H9 (cell line): Measurements from ENCODE around the gene MTHFD1L. TPM values are rescaled to one million over a fixed set of nuclear protein-coding genes. Genes with fewer than 3 reads are reported as not detected.

ENCODE experiments used
- DNase-seq: peaks from one replicate; pipeline ENCODE4 v3.0.0-alpha.2; 2017
- H2AFZ ChIP-seq: one replicate; pipeline ENCODE4 v1.6.1; 2013; ENCODE audit warnings: mild to moderate bottlenecking, low read length, control low read depth, moderate library complexity
- H2AK5ac ChIP-seq: 2 replicates; pipeline ENCODE4 v1.6.1; 2013; ENCODE audit warnings: low read length, control low read depth, mixed read lengths; ENCODE audit not compliant: insufficient read length
- H2BK120ac ChIP-seq: one replicate; pipeline ENCODE4 v1.6.1; 2013; ENCODE audit warnings: low read depth, mild to moderate bottlenecking, low read length, control low read depth, inconsistent platforms; ENCODE audit not compliant: poor library complexity, severe bottlenecking
- H2BK12ac ChIP-seq: 2 replicates; pipeline ENCODE4 v1.6.1; 2013; ENCODE audit warnings: low read length, control low read depth, mixed read lengths, low read depth; ENCODE audit not compliant: insufficient read length
- H2BK15ac ChIP-seq: 2 replicates; pipeline ENCODE4 v1.6.1; 2013; ENCODE audit warnings: low read depth, low read length, control low read depth
- H2BK20ac ChIP-seq: one replicate; pipeline ENCODE4 v1.6.1; 2013; ENCODE audit warnings: low read depth, mild to moderate bottlenecking, low read length, control low read depth, inconsistent platforms; ENCODE audit not compliant: poor library complexity, severe bottlenecking
- H2BK5ac ChIP-seq: 2 replicates; pipeline ENCODE4 v1.6.1; 2013; ENCODE audit warnings: low read length, control low read depth, mixed read lengths; ENCODE audit not compliant: insufficient read length
- H3K14ac ChIP-seq: 2 replicates; pipeline ENCODE4 v1.6.1; 2013; ENCODE audit warnings: low read length, control low read depth; ENCODE audit not compliant: insufficient read depth
- H3K18ac ChIP-seq: 2 replicates; pipeline ENCODE4 v1.6.1; 2013; ENCODE audit warnings: low read depth, mild to moderate bottlenecking, mixed read lengths, low read length, control low read depth; ENCODE audit not compliant: insufficient read length
- H3K23ac ChIP-seq: 2 replicates; pipeline ENCODE4 v1.6.1; 2013; ENCODE audit warnings: low read length, control low read depth, mixed read lengths, low read depth; ENCODE audit not compliant: insufficient read length
- H3K23me2 ChIP-seq: 2 replicates; pipeline ENCODE4 v1.6.1; 2013; ENCODE audit warnings: low read depth, mild to moderate bottlenecking, mixed read lengths, low read length, control low read depth; ENCODE audit not compliant: insufficient read length, poor library complexity, severe bottlenecking
- H3K27ac ChIP-seq: 2 replicates; pipeline ENCODE4 v1.5.1; 2013; ENCODE audit warnings: low read length, control low read depth, mixed read lengths, low read depth; ENCODE audit not compliant: insufficient read length
- H3K27me3 ChIP-seq: 2 replicates; pipeline ENCODE4 v1.6.1; 2013; ENCODE audit warnings: low read length, control low read depth, inconsistent platforms; ENCODE audit not compliant: insufficient read depth
- H3K4ac ChIP-seq: 2 replicates; pipeline ENCODE4 v1.6.1; 2013; ENCODE audit warnings: low read depth, mild to moderate bottlenecking, control low read depth, inconsistent platforms, low read length, moderate library complexity
- H3K4me1 ChIP-seq: 2 replicates; pipeline ENCODE4 v1.6.1; 2013; ENCODE audit warnings: low read length, control low read depth, inconsistent platforms; ENCODE audit not compliant: insufficient read depth
- H3K4me2 ChIP-seq: 2 replicates; pipeline ENCODE4 v1.6.1; 2013; ENCODE audit warnings: low read length, control low read depth, mixed read lengths; ENCODE audit not compliant: insufficient read length, insufficient read depth
- H3K56ac ChIP-seq: 2 replicates; pipeline ENCODE4 v1.6.1; 2013; ENCODE audit warnings: low read depth, mild to moderate bottlenecking, mixed read lengths, low read length, control low read depth; ENCODE audit not compliant: insufficient read length
- H3K79me1 ChIP-seq: 2 replicates; pipeline ENCODE4 v1.6.1; 2013; ENCODE audit warnings: low read depth, mild to moderate bottlenecking, moderate library complexity, low read length, control low read depth, inconsistent platforms; ENCODE audit not compliant: insufficient read depth, poor library complexity, severe bottlenecking
- H3K79me2 ChIP-seq: 2 replicates; pipeline ENCODE4 v1.6.1; 2013; ENCODE audit warnings: low read length, control low read depth, inconsistent platforms; ENCODE audit not compliant: insufficient read depth
- H3K9ac ChIP-seq: 2 replicates; pipeline ENCODE4 v1.6.1; 2013; ENCODE audit warnings: low read length, control low read depth, mixed read lengths; ENCODE audit not compliant: insufficient read length; ENCODE audit errors: extremely low read depth
- H3K9me3 ChIP-seq: one replicate; pipeline ENCODE4 v1.6.1; 2013; ENCODE audit warnings: low read depth, low read length, inconsistent platforms; ENCODE audit not compliant: control insufficient read depth
- H3T11ph ChIP-seq: one replicate; pipeline ENCODE4 v1.6.1; 2013; ENCODE audit warnings: mild to moderate bottlenecking, low read length, control low read depth, inconsistent platforms
- H4K20me1 ChIP-seq: one replicate; pipeline ENCODE4 v1.6.1; 2013; ENCODE audit not compliant: control insufficient read depth, insufficient read length, insufficient read depth
- H4K5ac ChIP-seq: 2 replicates; pipeline ENCODE4 v1.6.1; 2013; ENCODE audit warnings: low read depth, mild to moderate bottlenecking, mixed read lengths, low read length, control low read depth; ENCODE audit not compliant: insufficient read length
- H4K8ac ChIP-seq: replicated peaks from 2 replicates; pipeline ENCODE4 v1.6.1; 2013; ENCODE audit warnings: low read length, control low read depth, mixed read lengths, low read depth; ENCODE audit not compliant: insufficient read length
- H4K91ac ChIP-seq: 2 replicates; pipeline ENCODE4 v1.6.1; 2013; ENCODE audit warnings: low read depth, mild to moderate bottlenecking, moderate library complexity, mixed read lengths, low read length, control low read depth; ENCODE audit not compliant: insufficient read length
- H3K27ac Mint-ChIP-seq, 3 experiments: 2 replicates in 2 of 3; 3 replicates in 1 of 3; pipeline ENCODE4 v1.8.0; 2020 to 2021; ENCODE audit warnings: mixed read lengths in 3 of 3, mild to moderate bottlenecking in 1 of 3, moderate library complexity in 1 of 3
- H3K27me3 Mint-ChIP-seq: 2 replicates; pipeline ENCODE4 v1.8.0; 2021; ENCODE audit warnings: low read depth, mild to moderate bottlenecking, moderate library complexity, mixed read lengths
- H3K36me3 Mint-ChIP-seq, 3 experiments: 2 replicates in 2 of 3; 3 replicates in 1 of 3; pipeline ENCODE4 v1.8.0; 2020 to 2021; ENCODE audit warnings: low read depth in 3 of 3, mixed read lengths in 3 of 3; ENCODE audit not compliant: insufficient read depth in 1 of 3
- H3K4me1 Mint-ChIP-seq, 2 experiments: 2 replicates each; pipeline ENCODE4 v1.8.0; 2020; ENCODE audit warnings: mixed read lengths in 2 of 2
- H3K4me3 Mint-ChIP-seq, 2 experiments: 2 replicates in 1 of 2; 3 replicates in 1 of 2; pipeline ENCODE4 v1.8.0; 2020 to 2021; ENCODE audit warnings: mild to moderate bottlenecking in 2 of 2, mixed read lengths in 2 of 2, moderate library complexity in 1 of 2
- H3K9me3 Mint-ChIP-seq, 2 experiments: 2 replicates in 1 of 2; 3 replicates in 1 of 2; pipeline ENCODE4 v1.8.0; 2020; ENCODE audit warnings: mild to moderate bottlenecking in 2 of 2, mixed read lengths in 2 of 2, moderate library complexity in 1 of 2
- WGBS: extraction: QIAGEN DNeasy Blood & Tissue Kit; methylation state at CpG from one replicate; pipeline ENCODE4 v1.1.7; 2013; ENCODE audit warnings: missing lambda C conversion rate, low lambda C conversion rate, mixed read lengths; ENCODE audit not compliant: insufficient read length; ENCODE audit errors: extremely low coverage; 5-methylcytosine and 5-hydroxymethylcytosine counted together
- total RNA-seq: library from RNA; stranded (reverse); gene quantifications from 2 replicates; pipeline ENCODE4 v1.2.1, GENCODE V29; 2021
- TF ChIP-seq, protein P1 (sequence below): fragments of 200-600 bp; sonication (generic); conservative IDR thresholded peaks from 3 replicates; pipeline ENCODE4 v1.8.0; 2021; ENCODE audit warnings: antibody characterized with exemption, mild to moderate bottlenecking

Gene MTHFD1L
- total RNA-seq, 1 experiment from 2014 or later: 90.2 TPM

DNA sequence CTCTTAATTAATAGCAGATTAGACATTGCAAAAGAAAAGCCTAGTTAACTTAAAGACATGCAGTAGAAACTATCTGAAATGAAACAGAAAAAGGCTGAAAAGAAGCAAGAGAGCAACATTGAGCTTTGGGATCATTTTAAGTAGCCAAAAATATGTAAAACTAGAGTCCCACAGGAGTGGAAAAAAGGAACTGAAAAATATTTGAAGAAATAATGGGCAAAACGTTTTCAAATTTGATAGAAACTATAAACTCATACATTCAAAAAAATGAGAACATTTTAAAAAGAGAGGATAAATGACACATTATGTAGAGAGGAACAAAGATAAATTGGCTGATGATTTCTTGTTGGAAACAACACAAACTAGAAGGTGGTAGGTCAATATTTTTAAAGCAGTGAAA lies 208.2 kb downstream of the MTHFD1L start:
- no peak overlapping the region for H3K14ac ChIP-seq
- H3K9me3 ChIP-seq: no peaks in the 10 kb centered on the region
- no peak overlapping the region for H3K18ac ChIP-seq
- no peak overlapping the region for H3K27ac ChIP-seq
- no peak overlapping the region for H3K23ac ChIP-seq
- no peak overlapping the region for H3K56ac ChIP-seq
- no peak for DNase-seq
- TF ChIP-seq, protein P1, sequence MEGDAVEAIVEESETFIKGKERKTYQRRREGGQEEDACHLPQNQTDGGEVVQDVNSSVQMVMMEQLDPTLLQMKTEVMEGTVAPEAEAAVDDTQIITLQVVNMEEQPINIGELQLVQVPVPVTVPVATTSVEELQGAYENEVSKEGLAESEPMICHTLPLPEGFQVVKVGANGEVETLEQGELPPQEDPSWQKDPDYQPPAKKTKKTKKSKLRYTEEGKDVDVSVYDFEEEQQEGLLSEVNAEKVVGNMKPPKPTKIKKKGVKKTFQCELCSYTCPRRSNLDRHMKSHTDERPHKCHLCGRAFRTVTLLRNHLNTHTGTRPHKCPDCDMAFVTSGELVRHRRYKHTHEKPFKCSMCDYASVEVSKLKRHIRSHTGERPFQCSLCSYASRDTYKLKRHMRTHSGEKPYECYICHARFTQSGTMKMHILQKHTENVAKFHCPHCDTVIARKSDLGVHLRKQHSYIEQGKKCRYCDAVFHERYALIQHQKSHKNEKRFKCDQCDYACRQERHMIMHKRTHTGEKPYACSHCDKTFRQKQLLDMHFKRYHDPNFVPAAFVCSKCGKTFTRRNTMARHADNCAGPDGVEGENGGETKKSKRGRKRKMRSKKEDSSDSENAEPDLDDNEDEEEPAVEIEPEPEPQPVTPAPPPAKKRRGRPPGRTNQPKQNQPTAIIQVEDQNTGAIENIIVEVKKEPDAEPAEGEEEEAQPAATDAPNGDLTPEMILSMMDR: no peak
- H2BK12ac ChIP-seq: no peak overlapping the region
- no peak overlapping the region for H2BK120ac ChIP-seq
- no peak overlapping the region for H3K4me2 ChIP-seq
- H4K8ac ChIP-seq: no peak overlapping the region
- H2BK15ac ChIP-seq: no peak overlapping the region
- peak overlapping the region in 1 of 3 experiments; percentile 10; a peak in 1 of 7 replicates for H3K27ac Mint-ChIP-seq
- no peak overlapping the region for H2AK5ac ChIP-seq
- no peaks in the 10 kb centered on the region for H3K27me3 ChIP-seq
- no peak overlapping the region for H2AFZ ChIP-seq
- no peaks in the 10 kb centered on the region for H4K20me1 ChIP-seq
- no peaks in the 10 kb centered on the region for H3K79me2 ChIP-seq
- H3K4me3 Mint-ChIP-seq: no peak overlapping the region
- H2BK5ac ChIP-seq: no peak overlapping the region
- no peaks in the 10 kb centered on the region for H3K4me1 ChIP-seq
- H3K4ac ChIP-seq: no peak overlapping the region
- H3K9me3 Mint-ChIP-seq: no peaks in the 10 kb centered on the region; a peak in 2 of 5 replicates
- no peak overlapping the region for H2BK20ac ChIP-seq
- no peaks in the 10 kb centered on the region for H3K4me1 Mint-ChIP-seq
- H3K23me2 ChIP-seq: no peaks in the 10 kb centered on the region
- H4K5ac ChIP-seq: no peak overlapping the region
- no peak overlapping the region for H4K91ac ChIP-seq
- no peak overlapping the region for H3T11ph ChIP-seq
- WGBS: no CpG with 5 or more reads among the region's 1 CpG
- H3K27me3 Mint-ChIP-seq: no peaks in the 10 kb centered on the region
- no peak overlapping the region for H3K9ac ChIP-seq
- H3K36me3 Mint-ChIP-seq: peaks cover 7 to 19% (median 15%) of the 10 kb centered on the region in 3 experiments
- no peaks in the 10 kb centered on the region for H3K79me1 ChIP-seq
